ENCODE measurements around the gene VSNL1. TPM values are rescaled to one million over a fixed set of nuclear protein-coding genes. Genes with fewer than 3 reads are reported as not detected.

The VSNL1 gene
- total RNA-seq, 2 donors from 2014 or later = not detected

DNA sequence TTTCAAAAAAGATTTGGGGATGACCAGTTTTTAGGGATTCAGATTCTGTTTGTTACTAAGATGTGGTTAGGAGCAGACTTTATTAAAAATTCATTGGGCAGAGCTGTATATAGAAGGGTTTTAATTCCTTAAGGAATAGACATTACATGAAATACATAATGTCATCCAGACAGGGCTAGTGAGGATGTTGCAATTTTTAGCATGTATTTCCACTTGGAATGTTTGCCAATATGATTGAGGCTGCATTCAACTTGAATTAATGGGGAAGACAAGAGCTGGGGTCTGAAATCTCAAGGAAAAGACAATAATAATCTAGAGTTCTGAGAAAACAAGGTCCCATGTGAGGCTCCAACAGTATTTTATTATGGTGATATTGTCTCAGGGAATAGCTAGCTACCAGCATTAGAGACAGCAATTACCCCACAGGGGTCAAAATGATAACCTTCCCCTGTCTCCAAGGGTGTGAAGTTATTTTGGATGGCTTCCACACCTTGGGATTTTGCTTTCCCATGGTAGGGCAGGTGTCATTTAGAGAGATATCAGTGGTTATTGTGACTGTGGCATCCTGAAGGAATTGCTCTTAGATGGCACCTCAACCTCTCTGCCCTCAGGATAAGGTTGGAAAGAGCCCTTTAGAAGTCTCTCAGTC, 60.2 kb downstream of the VSNL1 start:
- no peak for DNase-seq (ENCODE audit: low spot score)
- intact Hi-C loops (cut with DNase I) = no loop called here

DNA sequence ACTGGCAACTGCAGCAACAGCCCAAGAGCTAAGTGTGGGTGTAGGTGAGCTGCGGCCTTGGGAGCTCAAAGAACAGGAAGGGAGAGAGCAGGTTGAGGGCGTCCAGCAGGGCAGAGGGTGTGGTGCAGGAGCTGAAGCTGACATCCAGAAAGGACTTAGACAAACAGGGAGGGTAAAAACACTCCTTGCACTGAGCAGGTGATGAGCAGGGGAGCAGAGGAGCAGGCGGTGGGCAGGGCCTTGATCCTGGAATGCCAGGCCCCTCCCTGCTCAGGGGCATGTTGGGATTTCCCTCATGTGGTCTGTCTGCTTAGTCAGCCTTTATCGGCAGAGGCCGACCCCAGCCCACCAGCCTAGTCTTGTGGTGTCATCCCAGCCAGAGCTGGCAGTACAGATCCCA, 63.6 kb downstream of the VSNL1 start:
- intact Hi-C loops (cut with DNase I) = no loop called here

DNA sequence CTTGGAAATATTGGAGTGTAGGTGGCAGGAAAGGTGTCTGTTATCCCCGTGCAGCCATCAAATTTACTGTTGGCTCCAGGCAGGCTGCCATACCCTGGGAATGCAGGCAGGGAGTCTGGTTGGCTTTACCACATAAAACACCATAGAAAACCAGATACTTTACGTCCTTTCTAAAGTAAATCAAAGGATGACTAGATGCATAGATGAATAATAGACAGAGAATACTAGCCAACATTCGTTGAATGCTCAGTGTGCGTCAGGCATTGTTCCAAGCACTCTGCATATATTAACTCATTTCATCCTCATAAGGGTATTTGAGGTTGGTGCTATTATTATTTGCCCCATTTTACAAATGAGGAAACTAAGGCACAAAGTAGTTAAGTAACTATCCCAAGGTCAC, 65.2 kb downstream of the VSNL1 start:
- intact Hi-C loops (cut with DNase I) = no loop called here
- DNase-seq (ENCODE audit: low spot score) = no peak

More for the DNA sequence above, 63.6 kb downstream of the VSNL1 start:
- no peak for DNase-seq (ENCODE audit: low spot score)

DNA sequence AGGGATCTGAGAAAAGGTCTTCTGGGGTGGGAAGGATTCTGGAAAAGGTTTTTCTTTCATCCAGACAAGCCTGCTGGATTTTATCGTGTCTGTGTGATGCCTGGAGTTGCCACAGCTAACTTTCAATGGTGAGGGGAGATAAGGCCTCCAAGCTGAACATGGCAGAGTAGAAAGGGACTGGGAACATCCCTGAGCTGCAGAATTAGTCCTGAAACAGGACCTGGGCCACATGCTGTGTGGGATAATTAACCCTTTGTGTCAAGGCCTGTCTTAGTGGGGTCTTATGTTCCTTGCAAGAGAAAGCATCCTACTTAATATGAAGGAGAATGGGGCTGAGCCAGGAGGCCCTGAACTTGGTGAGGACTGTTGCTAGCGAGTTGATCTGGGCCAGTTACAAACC, 66.4 kb downstream of the VSNL1 start:
- intact Hi-C loops (cut with DNase I) = no loop called here
- no peak for DNase-seq (ENCODE audit: low spot score)

DNA sequence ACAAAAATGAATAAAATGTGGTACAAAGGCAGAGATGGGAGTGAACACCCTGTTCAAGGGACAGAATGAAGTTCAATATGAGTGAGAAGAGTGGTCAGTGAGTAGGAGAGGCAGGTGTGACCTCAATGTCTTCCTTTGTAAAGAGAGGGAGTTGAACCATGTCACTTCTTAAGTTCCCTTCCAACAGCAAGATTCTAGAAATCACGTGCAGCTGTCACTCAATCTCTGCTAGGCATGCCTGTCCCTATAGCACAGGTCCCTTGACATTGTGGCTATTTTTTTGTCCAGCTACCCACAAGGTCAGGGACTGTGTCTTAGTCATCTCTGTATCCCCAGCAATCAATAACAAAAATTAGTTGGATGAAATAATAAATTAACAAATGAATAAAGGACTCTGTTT, 66.9 kb downstream of the VSNL1 start:
- intact Hi-C loops (cut with DNase I) = no loop called here

DNA sequence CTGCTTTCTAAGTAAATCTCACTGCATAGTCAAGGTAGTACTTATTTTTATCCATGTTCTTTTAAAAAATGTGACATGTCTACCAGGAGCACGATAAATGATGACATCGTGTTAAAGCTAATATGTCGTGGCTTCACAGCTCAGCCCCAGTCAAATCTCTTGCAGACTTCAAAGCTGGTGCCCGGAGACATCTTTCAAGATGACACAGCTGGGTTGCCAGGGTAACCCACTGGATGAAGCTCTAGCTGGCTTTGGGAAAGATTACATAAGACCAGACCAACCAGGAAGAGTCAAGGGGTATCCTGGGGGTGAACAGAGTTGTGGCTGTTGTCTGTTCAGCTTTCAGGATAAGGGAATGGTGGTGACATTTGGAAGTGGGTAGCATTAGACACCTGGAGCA, 67.8 kb downstream of the VSNL1 start:
- intact Hi-C loops (cut with DNase I) = no loop called here
- no peak for DNase-seq (ENCODE audit: low spot score)

More for the DNA sequence above, 66.9 kb downstream of the VSNL1 start:
- DNase-seq (ENCODE audit: low spot score) = no peak

DNA sequence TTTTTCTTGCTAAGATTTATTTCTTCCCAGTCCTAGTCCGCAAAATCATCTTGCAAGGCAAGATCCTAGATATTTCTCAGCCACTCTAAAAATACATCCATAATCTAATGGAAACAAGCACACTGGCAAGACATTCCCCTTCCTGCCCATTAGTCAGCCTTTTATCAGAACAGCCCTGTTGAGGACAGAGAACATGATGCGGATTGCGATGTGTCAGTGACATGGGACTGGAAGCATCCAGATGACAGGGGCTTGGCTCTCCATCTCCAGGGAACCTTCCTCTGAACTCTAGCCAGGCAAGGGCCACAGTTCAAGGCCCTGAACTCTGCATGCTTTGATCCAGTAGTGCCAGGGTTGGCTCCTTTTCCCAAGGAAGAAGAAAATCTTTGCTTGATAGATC, 70.0 kb downstream of the VSNL1 start:
- no peak for DNase-seq (ENCODE audit: low spot score)
- intact Hi-C loops (cut with DNase I) = no loop called here

DNA sequence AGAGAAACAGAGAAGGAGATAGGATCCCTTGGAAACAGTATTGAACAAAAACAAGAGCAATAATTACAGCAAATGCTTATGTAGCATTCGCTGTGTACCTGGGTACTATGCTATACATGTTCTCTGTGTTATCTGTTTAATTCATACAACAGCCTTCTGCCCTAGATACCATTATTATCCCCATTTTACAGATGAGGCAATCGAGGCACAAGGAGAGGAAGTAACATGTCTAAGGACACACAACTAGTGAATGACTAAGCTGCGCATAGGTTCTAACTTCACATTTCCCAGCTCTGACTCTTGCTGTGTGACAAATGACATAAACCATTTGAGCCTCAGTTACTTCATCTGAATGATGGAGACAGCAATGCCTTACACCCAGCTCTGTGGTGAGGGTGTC, 70.5 kb downstream of the VSNL1 start:
- intact Hi-C loops (cut with DNase I) = no loop called here
- no peak for DNase-seq (ENCODE audit: low spot score)

DNA sequence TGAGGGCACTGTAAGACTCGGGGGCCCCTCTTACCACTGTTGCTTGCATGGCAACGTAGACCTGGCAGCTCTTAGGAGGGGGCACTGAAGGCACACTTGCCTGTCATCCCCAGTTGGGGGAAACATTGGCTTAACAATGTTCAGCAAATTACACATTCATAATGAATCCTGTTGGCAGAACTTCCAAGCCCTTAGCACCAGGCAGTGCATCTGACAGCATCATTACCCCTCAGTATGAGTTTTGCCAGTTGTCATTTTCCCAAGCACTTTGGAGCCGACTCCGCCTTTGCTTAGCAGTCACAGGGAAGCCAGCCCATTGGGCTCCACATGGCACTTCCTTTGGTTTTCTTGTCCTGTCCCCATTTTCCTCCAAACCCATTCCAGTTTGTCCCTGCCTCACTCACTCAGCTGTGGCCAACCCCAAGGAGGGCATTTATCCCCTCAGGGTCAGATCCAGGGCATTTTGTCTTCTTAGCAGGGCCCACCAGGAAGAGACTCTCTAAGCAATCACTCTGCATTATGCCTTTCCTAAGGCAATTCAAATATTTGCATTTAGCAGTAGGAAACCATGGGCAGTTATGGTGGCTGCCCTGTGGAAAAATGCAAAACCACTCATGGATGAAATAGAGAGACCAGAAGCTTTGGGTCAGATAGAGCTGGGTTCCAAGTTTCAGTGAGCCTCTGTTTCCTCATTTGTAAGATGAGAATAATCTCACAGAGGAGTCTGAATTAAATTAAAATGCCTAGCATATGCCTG, 73.9 kb downstream of the VSNL1 start:
- intact Hi-C loops (cut with DNase I) = no loop called here
- DNase-seq (ENCODE audit: low spot score) = no peak

DNA sequence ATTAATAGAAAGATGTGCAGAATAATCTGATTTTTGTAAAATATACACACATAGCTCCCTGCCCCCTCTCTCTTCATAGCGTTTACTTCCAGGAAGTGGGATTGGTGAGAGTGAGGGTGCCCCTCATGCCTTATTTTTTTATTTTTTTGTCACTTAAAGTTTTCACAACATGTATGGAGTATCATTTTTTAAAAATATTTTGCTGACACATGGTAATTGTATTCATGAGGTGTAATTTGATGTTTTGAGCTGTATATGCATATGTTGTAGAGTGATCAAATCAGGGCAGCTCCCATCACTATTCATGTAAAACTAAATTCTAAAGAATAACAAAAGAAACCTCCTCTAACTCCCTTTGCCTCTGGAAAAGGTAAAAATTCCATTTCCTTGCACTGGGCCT, 74.7 kb downstream of the VSNL1 start:
- DNase-seq (ENCODE audit: low spot score) = no peak
- intact Hi-C loops (cut with DNase I) = no loop called here

DNA sequence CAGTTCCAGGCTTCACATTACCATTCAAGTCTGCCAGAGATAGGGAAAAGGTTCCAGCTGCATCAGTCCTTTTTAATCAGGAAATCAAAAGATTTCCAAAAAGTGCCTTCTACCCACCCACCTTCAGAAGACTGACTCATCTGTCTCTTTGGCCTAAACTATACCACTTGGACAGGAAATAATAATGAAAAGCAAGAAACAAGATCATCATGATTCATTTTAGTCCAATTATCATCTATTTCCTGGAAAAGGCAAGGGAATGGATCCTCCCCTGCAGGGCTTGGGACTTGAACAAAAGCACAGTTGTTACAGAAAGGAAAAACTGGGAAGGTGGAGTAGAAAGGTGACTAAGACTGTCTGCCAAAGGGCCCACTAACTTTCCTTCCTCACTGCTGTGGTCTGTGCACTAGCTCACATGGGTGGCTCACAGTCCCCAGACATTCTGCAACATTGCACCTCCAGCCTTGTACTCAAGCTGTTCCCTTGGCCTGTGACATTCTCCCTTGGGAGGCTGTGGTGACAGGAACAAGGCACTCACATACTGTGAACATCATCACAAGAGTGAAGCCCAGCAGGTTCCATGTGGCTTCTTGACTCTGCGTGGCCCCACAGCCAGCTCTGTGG, 75.3 kb downstream of the VSNL1 start:
- intact Hi-C loops (cut with DNase I) = no loop called here
- DNase-seq (ENCODE audit: low spot score) = no peak

DNA sequence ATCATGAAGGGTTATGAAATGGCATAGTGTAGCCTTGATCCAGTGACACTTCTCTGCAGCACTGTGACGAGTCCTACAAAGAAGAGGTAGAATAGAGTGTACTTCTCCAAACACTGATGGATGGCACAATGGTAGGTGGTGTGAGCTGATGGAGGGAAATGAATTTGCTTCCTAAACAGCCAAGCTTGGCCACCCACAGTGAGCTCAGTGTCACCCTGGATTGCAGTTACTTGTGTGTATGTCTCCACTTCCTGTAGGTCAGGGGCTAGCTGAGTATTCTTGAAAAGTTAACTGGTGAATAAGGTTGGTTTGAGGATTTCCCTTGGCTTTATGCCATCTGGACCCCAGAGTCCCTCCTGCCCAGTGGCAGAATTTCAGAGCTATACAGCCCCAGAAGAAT, 75.9 kb downstream of the VSNL1 start:
- DNase-seq (ENCODE audit: low spot score) = no peak
- intact Hi-C loops (cut with DNase I) = no loop called here

DNA sequence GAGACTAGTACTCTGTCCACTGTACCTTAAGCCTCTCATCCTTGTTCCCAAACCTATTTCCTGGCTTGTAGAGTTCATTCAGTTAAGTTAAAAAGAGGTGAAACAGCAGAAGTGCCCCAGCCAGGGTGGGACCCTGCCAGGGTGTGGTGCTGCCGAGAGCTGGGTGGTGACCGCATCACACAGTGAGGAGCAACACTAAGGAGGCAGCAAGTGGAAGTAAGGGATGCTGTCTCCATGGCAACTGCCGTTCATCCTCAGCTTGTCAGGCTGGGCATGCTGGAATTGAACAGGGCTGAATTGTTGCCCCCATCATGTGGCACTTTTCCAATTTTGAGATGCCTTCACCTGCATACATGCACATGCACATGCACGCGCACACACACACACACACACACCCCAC, 77.0 kb downstream of the VSNL1 start:
- intact Hi-C loops (cut with DNase I) = no loop called here
- no peak for DNase-seq (ENCODE audit: low spot score)

DNA sequence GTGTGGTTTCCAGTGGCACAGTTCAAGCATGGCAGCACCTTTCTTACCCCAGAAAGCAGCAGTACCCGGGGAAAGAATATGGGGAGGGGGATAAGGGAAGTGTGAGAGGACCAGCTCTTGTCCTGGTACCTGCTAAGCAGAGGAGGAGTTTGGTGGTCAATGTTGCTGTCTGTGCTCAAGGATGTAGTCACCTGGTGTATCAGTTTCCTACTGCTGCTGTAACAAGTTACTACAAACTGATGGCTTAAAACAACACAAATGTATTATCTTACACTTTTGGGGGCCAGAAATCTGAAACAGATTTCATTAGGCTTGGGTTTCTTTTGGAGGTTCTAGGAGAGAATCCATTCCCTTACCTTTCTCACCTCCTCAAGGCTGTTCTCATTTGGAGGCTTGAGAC, 77.5 kb downstream of the VSNL1 start:
- DNase-seq (ENCODE audit: low spot score) = no peak
- intact Hi-C loops (cut with DNase I) = no loop called here

DNA sequence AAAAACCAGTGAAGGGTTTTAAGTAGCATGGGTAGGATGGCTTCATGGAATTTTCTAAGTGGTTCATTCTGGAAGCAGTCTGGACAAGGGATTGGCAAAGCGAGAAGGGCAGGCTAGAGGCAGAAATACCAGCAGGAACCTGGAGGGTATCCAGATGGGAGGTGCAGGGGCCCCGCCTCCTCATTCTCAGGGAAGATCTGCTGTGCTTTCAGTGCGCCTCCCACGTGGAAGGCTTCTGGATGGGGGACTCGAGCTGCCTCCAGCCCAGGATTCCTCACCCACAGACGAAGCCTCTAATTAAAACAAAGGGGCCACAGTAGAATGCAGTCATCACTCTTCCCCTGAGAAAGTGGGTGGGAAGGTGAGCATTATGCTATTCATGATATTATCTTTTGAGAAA, 79.8 kb downstream of the VSNL1 start:
- no peak for DNase-seq (ENCODE audit: low spot score)

DNA sequence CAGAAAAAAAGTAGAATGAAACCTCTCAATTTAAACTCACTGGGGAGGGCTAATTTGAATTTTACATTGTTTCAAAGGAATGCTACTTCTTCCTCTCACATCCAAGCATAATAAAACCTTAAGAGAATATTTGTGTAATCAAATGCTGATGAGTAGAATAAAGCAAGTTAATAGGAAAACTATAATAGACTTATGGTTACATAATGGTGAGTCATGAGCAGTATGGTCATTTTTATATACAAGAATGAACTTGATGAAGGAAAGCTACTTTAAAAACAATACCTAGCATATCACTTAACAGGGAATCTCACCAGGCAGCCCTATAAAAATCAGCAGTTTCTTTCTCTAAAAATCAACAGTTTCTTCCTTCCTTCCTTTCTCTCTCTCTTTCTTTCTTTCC, 80.3 kb downstream of the VSNL1 start:
- DNase-seq (ENCODE audit: low spot score) = no peak
- intact Hi-C loops (cut with DNase I) = loop anchor here in 1 of 2 donors (5.0 kb wide), 1 partner anchor 1014 kb away; no protein-coding TSS in a partner anchor

More for the DNA sequence above, 79.8 kb downstream of the VSNL1 start:
- intact Hi-C loops (cut with DNase I) = loop anchor here in 1 of 2 donors (5.0 kb wide), 1 partner anchor 1013 kb away; no protein-coding TSS in a partner anchor

DNA sequence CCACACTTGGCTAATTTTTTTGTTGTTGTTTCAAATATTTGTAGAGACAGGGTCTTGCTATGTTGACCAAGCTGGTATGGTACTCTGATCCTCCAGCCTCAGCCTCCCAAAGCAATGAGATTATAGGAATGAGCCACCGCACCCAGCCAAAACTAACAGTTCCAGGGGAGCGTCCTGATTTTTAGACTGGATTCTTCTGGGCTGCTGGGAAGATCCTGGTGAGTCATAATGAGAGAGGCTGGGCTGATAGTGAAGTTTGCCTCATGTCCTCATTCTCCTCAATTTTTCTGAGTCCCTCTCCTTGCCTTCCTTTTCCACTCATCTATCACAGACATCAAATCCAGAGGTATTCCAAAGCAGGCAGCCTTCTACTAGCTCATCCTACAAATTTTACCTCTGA, 81.3 kb downstream of the VSNL1 start:
- DNase-seq (ENCODE audit: low spot score) = no peak
- intact Hi-C loops (cut with DNase I) = loop anchor here in 1 of 2 donors (5.0 kb wide), 1 partner anchor 1014 kb away; no protein-coding TSS in a partner anchor

DNA sequence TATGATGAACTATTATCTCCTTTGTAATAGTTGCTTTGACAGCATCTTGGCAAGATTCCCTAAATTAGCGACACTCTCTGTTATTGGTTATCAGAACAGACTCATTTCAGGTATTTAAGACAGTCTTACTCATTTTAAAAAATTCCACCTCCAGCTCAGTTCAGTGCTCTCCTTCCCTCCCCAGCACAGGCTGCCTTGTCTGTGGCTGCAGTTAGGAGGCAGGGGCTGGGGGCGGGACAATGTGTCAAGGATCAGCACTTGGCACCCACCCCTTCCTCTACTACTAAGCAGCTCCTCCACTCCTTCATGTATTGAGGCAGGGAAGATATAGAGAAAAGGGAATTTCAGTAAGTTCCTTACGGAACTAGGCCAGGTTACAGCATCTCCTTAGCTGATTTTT, 85.0 kb downstream of the VSNL1 start:
- intact Hi-C loops (cut with DNase I) = no loop called here
- DNase-seq (ENCODE audit: low spot score) = no peak

DNA sequence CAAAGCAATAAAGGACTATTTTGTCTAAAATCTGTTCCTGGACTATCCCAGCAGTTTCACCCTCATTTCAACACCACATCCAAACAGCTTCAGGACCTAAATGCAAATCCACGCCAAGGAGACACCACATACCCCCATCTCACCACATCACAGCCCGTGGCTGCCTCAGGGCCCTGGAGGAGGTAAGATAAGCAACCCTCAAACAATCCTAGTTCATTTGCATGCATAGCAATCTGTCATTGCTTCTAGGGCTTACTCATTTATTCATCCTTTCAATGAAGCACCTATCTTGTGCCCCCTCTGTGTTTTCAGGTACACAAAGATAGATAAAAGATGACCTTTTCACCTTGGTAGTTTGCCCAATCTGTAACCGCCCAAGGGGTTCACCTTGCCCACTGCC, 86.5 kb downstream of the VSNL1 start:
- DNase-seq (ENCODE audit: low spot score) = no peak
- intact Hi-C loops (cut with DNase I) = no loop called here

DNA sequence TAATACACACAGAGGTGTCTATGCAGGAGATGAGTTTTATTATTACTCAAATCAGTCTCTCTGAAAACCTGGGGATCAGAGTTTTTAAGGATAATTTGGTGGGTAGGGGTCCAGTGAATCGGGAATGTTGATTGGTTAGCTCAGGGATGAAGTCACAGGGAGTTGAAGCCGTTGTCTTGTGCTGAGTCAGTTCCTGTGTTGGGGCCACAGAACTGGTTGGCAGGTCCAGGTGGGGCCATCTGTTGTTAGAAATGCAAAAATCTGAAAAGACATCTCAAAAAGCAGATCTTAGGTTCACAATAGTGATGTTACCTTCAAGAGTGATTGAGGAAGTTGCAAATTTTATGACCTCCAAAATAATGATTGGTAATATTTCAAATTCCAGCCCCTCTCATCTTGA, 86.9 kb downstream of the VSNL1 start:
- intact Hi-C loops (cut with DNase I) = no loop called here
- no peak for DNase-seq (ENCODE audit: low spot score)
